Measurements from ENCODE around the gene SMAP1.

GRCh38 chr6:70819646-70820045, 152.0 kb downstream of the SMAP1 start:
- TF ChIP-seq, protein P1, sequence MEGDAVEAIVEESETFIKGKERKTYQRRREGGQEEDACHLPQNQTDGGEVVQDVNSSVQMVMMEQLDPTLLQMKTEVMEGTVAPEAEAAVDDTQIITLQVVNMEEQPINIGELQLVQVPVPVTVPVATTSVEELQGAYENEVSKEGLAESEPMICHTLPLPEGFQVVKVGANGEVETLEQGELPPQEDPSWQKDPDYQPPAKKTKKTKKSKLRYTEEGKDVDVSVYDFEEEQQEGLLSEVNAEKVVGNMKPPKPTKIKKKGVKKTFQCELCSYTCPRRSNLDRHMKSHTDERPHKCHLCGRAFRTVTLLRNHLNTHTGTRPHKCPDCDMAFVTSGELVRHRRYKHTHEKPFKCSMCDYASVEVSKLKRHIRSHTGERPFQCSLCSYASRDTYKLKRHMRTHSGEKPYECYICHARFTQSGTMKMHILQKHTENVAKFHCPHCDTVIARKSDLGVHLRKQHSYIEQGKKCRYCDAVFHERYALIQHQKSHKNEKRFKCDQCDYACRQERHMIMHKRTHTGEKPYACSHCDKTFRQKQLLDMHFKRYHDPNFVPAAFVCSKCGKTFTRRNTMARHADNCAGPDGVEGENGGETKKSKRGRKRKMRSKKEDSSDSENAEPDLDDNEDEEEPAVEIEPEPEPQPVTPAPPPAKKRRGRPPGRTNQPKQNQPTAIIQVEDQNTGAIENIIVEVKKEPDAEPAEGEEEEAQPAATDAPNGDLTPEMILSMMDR (IDR thresholded peaks at IDR 0.05; ENCODE audit: low read depth, low read length), result no peak
- TF ChIP-seq EZH2phosphoT487 (IDR thresholded peaks at IDR 0.05; ENCODE audit: low read depth), result no peak

All from OCI-LY3 (cell line).